Measurements from ENCODE around the gene CDC42BPA.

CDC42BPA gene

DNA sequence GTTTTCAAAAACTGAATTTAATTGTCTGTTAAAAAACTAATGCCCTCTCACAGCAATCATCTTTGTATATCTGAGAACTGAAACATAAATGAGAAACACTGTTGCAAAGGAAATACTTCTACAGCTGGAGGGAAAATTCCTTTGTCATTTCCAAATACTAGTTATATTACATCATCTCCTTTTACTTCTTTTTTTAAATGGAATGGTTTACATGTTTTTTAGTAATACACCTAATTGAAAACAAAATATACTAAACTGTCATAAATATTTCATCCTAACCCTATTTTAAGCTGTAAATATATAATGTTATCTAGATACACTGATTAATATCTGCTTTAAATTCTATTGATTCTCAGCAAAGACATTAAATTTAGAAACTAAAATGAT, 19.1 kb downstream of the CDC42BPA start:
- Histone ChIP-seq H3K4me2 (ENCODE audit: insufficient read depth, low read length) (no peak overlapping the region), H3K27me3 (ENCODE audit: insufficient read depth, low read length, poor library complexity) (no peaks in the 10 kb centered on the region), H3K4me1 (ENCODE audit: insufficient read depth, low read length) (no peaks in the 10 kb centered on the region), H3K27ac (ENCODE audit: low read length) (no peak overlapping the region), H3K36me3 (ENCODE audit: insufficient read depth, low read length) (no peaks in the 10 kb centered on the region), H3K9me3 (ENCODE audit: insufficient read depth, low read length, severe bottlenecking) (no peaks in the 10 kb centered on the region), H4K20me1 (ENCODE audit: insufficient read depth, low read length) (no peaks in the 10 kb centered on the region), H3K4me3 (ENCODE audit: low read depth in 1 of 2, low read length in 2 of 2) (no peak overlapping the region), H2AFZ (ENCODE audit: low read depth, low read length) (no peak overlapping the region), H3K79me2 (ENCODE audit: insufficient read depth, low read length) (no peaks in the 10 kb centered on the region), H3K9ac (ENCODE audit: low read depth, low read length) (no peak overlapping the region)
- DNase-seq, result no peak
- TF ChIP-seq, protein P1, sequence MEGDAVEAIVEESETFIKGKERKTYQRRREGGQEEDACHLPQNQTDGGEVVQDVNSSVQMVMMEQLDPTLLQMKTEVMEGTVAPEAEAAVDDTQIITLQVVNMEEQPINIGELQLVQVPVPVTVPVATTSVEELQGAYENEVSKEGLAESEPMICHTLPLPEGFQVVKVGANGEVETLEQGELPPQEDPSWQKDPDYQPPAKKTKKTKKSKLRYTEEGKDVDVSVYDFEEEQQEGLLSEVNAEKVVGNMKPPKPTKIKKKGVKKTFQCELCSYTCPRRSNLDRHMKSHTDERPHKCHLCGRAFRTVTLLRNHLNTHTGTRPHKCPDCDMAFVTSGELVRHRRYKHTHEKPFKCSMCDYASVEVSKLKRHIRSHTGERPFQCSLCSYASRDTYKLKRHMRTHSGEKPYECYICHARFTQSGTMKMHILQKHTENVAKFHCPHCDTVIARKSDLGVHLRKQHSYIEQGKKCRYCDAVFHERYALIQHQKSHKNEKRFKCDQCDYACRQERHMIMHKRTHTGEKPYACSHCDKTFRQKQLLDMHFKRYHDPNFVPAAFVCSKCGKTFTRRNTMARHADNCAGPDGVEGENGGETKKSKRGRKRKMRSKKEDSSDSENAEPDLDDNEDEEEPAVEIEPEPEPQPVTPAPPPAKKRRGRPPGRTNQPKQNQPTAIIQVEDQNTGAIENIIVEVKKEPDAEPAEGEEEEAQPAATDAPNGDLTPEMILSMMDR (IDR thresholded peaks at IDR 0.05; ENCODE audit: borderline replicate concordance, extremely low read depth, low read length, poor library complexity, severe bottlenecking), result no peak
- no peak for TF ChIP-seq EZH2 (IDR thresholded peaks at IDR 0.05; ENCODE audit: borderline replicate concordance, low read depth, low read length, severe bottlenecking)
- no peak for ATAC-seq (ENCODE audit: insufficient read depth, low read depth)

DNA sequence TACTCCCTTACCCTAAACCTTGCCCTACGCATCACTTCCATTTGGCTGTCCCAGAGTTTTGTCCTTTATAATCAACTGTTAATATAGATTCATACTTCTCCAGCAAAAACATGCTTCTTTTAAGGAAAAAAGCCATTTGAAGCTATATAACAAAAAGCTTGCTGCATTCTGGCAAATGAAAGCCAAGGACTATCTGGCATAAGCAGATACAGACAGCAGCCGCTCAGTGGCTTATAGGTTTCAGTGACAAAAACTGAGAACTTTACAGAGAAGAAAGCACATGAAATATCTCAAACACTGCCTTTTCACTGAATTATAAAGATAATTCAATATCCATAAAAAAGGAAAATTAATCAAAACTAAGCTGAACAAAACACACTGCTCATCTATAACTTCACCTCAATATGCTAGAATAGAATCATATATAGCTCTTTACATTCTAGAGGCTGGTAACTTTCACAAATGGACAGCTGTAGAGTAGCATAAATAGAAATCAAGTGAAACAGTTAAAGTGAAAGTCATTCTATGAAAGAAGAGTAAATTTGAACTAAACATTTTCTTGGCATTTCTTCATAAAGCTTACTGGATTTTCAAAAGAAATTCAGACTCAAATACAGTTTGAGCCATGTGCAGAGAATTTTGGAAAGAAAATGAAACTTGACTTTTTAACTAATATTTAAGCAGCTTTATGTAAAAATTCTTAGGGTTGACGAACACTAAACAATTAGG, 19.6 kb downstream of the CDC42BPA start:
- ATAC-seq (ENCODE audit: insufficient read depth, low read depth) (no peak), DNase-seq (no peak)
- Histone ChIP-seq H3K79me2 (ENCODE audit: insufficient read depth, low read length) (no peaks in the 10 kb centered on the region), H2AFZ (ENCODE audit: low read depth, low read length) (no peak overlapping the region), H3K4me1 (ENCODE audit: insufficient read depth, low read length) (no peaks in the 10 kb centered on the region), H3K4me3 (ENCODE audit: low read depth in 1 of 2, low read length in 2 of 2) (no peak overlapping the region), H3K9me3 (ENCODE audit: insufficient read depth, low read length, severe bottlenecking) (no peaks in the 10 kb centered on the region), H4K20me1 (ENCODE audit: insufficient read depth, low read length) (no peaks in the 10 kb centered on the region), H3K9ac (ENCODE audit: low read depth, low read length) (no peak overlapping the region), H3K4me2 (ENCODE audit: insufficient read depth, low read length) (no peak overlapping the region), H3K27ac (ENCODE audit: low read length) (no peak overlapping the region), H3K27me3 (ENCODE audit: insufficient read depth, low read length, poor library complexity) (no peaks in the 10 kb centered on the region), H3K36me3 (ENCODE audit: insufficient read depth, low read length) (no peaks in the 10 kb centered on the region)
- TF ChIP-seq EZH2 (IDR thresholded peaks at IDR 0.05; ENCODE audit: borderline replicate concordance, low read depth, low read length, severe bottlenecking), result no peak
- TF ChIP-seq, protein P1 (IDR thresholded peaks at IDR 0.05; ENCODE audit: borderline replicate concordance, extremely low read depth, low read length, poor library complexity, severe bottlenecking), result no peak

DNA sequence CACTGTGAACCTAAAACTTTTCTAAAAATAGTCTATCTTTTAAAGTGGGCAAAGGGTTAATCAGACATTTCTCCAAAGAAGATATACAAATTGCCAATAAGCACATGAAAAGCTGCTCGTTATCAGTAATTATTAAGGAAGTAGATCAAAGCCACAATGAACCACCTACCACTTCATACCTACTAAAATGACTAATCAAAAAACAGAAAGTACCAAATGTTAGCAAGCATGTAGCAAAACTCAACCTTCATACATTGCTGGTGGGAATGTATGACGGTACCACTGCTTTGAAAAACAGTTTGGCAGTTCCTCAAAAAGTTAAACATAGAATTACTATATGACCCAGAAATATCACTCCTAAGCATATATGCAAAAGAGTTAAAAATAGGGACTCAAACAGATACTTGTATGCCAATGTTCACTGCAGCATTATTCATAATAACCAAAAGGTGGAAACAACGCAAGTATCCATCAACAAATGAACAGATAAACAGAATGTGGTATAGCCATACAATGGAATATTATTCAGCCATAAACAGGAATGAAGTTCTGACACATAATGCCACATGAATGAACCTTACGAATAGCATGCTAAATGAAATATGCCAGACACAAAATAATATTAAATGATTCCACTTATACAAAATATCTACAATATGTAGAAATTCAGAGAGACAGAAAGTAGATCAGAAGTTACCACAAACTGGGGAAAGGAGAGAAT, 21.1 kb downstream of the CDC42BPA start:
- ATAC-seq (ENCODE audit: insufficient read depth, low read depth), result no peak

More for the DNA sequence above, 21.1 kb downstream of the CDC42BPA start:
- H3K4me2 ChIP-seq (ENCODE audit: insufficient read depth, low read length), result no peak overlapping the region
- H4K20me1 ChIP-seq (ENCODE audit: insufficient read depth, low read length), result no peaks in the 10 kb centered on the region
- H3K4me3 ChIP-seq (ENCODE audit: low read depth in 1 of 2, low read length in 2 of 2), result no peak overlapping the region
- no peaks in the 10 kb centered on the region for H3K9me3 ChIP-seq (ENCODE audit: insufficient read depth, low read length, severe bottlenecking)
- H3K79me2 ChIP-seq (ENCODE audit: insufficient read depth, low read length), result no peaks in the 10 kb centered on the region
- no peaks in the 10 kb centered on the region for H3K36me3 ChIP-seq (ENCODE audit: insufficient read depth, low read length)
- H2AFZ ChIP-seq (ENCODE audit: low read depth, low read length), result no peak overlapping the region
- no peak overlapping the region for H3K27ac ChIP-seq (ENCODE audit: low read length)
- no peak overlapping the region for H3K9ac ChIP-seq (ENCODE audit: low read depth, low read length)
- H3K27me3 ChIP-seq (ENCODE audit: insufficient read depth, low read length, poor library complexity), result no peaks in the 10 kb centered on the region
- no peaks in the 10 kb centered on the region for H3K4me1 ChIP-seq (ENCODE audit: insufficient read depth, low read length)
- no peak for TF ChIP-seq EZH2 (IDR thresholded peaks at IDR 0.05; ENCODE audit: borderline replicate concordance, low read depth, low read length, severe bottlenecking)
- TF ChIP-seq, protein P1 (IDR thresholded peaks at IDR 0.05; ENCODE audit: borderline replicate concordance, extremely low read depth, low read length, poor library complexity, severe bottlenecking), result no peak
- DNase-seq, result no peak
